ENCODE data around the gene TMEM272. TPM values are rescaled to one million over a fixed set of nuclear protein-coding genes. Genes with fewer than 3 reads are reported as not detected.

The TMEM272 gene
- total RNA-seq, 1 donor from 2014 or later = not detected

DNA sequence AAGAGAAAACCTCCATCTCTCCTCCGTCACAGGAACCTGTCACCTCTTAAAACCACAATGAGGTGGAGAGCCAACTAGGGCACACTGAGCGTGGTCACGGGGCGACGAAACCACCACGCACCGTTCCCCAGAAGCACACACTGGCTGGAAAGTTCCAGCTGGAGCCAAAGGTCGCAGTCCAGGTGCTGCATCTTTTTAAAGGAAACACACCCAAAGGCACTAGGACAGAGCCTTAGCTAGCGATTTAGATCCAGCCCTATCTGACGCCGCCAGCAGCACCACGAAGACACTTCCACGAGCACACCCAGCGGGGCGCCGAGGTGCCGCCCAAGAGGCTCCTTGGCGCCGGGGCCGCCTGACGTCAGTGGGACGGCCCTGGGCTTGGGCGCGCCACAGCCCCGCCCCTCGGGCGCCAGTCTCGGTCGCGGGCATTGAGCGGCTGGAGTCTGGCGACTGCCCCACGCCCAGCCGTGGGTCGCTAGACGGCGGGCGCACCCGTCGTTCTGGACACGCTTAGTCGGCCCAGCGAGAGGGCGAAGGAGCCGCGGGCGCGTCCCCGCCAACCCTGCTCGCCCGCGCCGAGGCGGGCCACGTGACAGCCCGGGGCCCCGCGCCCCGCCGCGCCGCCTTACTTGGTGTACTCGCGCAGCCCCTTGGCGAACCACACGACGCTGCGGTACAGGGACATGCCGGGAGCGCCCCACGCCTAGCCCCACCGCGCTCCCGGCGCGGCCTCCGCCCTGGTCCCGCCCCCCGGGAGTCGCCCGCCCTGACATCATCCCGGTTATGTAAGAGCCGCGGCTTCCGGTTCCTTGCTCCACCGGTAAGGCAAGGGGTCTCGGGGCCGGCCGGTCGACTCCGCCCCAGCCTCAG, 41.3 kb downstream of the TMEM272 start, which contains the start of gene DHRS12:
DHRS12 (minus strand) TSS at position 742 of the 873 bp plus-strand sequence. CDS start 4,504 bp downstream, outside the sequence.
- no peak for DNase-seq (ENCODE audit: low read depth)
- H3K4me3 ChIP-seq (ENCODE audit: low read depth, low read length) = peak within 1 kb of the TSS; percentile 82
- TF ChIP-seq, protein P1, sequence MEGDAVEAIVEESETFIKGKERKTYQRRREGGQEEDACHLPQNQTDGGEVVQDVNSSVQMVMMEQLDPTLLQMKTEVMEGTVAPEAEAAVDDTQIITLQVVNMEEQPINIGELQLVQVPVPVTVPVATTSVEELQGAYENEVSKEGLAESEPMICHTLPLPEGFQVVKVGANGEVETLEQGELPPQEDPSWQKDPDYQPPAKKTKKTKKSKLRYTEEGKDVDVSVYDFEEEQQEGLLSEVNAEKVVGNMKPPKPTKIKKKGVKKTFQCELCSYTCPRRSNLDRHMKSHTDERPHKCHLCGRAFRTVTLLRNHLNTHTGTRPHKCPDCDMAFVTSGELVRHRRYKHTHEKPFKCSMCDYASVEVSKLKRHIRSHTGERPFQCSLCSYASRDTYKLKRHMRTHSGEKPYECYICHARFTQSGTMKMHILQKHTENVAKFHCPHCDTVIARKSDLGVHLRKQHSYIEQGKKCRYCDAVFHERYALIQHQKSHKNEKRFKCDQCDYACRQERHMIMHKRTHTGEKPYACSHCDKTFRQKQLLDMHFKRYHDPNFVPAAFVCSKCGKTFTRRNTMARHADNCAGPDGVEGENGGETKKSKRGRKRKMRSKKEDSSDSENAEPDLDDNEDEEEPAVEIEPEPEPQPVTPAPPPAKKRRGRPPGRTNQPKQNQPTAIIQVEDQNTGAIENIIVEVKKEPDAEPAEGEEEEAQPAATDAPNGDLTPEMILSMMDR (conservative IDR thresholded peaks at IDR 0.05; ENCODE audit: low read depth, low read length) = no peak

DNA sequence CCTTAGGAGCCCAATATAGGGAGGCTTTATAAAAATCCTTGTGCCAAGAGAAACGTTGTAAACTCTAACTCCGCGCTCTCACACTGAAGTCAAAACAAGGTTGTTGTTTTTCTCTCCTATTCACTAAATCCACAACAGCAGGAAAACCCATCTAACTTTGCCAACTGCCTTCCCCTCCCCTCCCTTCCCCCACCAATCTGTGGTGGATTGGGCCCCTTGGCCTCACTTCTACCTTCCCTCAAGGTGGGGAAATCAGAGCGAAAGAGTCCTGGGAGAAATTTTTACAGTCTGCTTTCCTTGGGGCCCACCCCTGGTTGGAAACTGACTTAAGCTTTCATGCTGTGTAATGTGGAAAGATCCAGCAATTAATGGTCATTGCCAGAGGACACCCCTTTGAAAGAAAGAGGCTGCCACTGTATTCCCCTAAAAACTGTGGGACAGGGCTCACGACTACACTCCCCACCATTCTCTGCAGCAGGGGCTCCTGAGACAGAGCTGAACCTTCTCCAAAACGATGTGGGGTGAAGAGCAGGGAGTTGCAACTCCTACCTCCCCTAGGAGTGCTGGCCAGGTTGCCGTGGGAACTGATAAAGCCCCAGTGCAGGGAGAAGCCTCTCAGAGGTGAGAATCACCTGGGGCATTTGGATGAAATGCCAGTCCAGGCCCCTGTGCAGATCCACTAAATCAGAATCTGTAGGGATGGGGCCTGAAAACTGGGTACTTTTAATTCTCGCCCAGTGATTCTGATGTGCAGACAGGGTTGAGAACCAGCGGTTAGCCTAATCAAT, 42.2 kb downstream of the TMEM272 start:
- TF ChIP-seq, protein P1 (conservative IDR thresholded peaks at IDR 0.05; ENCODE audit: low read depth, low read length) = no peak

DNA sequence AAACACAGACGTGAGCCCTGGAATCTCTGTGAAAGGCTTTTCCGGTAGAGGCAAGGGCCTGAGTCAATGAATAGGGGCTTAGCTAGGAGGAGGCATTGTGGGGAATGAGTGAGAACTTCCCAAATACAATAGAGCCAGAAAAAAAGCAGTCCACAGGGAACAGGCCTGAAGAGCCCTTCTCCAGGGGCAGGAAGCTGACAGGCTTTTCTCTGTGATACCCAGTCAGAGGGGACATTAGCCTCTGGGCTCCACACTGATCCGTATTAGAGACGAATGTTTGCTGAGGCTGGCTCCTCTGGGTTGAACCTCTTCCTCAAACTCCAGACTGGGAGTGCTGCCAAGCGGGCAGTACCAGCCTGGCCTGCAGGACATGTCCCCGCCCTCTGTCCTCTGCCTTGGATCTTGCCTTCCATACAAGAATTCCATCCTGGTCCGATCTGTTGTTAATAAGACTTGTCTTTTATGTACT, 43.3 kb downstream of the TMEM272 start:
- no peak overlapping the region for H3K4me3 ChIP-seq (ENCODE audit: low read depth, low read length)
- DNase-seq (ENCODE audit: low read depth) = no peak
- TF ChIP-seq, protein P1 (conservative IDR thresholded peaks at IDR 0.05; ENCODE audit: low read depth, low read length) = no peak

More for the DNA sequence above, 42.2 kb downstream of the TMEM272 start:
- H3K4me3 ChIP-seq (ENCODE audit: low read depth, low read length) = peak overlapping the region; percentile 82
- no peak for DNase-seq (ENCODE audit: low read depth)

DNA sequence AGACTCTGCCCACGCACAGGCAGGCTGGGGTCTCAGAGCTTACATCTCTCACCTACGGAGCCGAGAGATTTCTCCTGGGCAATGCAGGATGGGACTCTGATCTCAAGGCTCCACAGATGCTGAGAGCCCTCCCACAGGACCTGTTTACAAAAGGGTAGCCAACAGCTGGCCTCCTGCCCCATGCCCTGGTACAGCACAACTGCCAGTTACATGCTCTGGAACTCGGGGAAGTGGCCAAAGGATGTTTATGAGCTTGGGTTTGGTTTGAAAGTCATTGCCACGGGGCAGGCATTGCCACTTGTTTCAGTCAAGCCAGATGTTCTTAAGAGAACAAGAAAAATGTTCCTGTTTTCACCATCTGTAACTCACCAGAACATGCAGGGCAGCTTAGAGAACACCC, 44.5 kb downstream of the TMEM272 start:
- no peak for DNase-seq (ENCODE audit: low read depth)
- H3K4me3 ChIP-seq (ENCODE audit: low read depth, low read length) = no peak overlapping the region
- TF ChIP-seq, protein P1 (conservative IDR thresholded peaks at IDR 0.05; ENCODE audit: low read depth, low read length) = no peak

DNA sequence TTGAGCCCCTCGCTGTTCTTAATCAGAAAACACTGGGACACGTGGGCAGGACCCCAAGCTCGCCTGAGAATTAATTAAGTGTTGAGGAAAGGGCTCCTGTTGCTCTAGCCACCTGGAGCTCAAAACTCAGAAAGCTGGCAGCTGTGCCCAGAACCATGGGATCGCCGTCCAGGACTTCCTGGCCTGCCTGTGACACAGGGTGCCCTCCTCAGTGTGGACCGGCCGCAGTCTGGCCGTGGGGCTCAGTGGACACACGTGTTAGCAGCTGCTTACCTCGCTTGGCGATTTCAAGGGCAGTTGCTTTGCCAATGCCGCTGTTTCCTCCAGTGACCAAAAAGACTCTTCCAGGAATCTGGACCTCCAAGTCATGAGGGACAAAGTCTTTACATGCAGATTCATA, 45.7 kb downstream of the TMEM272 start:
- H3K4me3 ChIP-seq (ENCODE audit: low read depth, low read length) = no peak overlapping the region
- no peak for DNase-seq (ENCODE audit: low read depth)
- TF ChIP-seq, protein P1 (conservative IDR thresholded peaks at IDR 0.05; ENCODE audit: low read depth, low read length) = no peak

DNA sequence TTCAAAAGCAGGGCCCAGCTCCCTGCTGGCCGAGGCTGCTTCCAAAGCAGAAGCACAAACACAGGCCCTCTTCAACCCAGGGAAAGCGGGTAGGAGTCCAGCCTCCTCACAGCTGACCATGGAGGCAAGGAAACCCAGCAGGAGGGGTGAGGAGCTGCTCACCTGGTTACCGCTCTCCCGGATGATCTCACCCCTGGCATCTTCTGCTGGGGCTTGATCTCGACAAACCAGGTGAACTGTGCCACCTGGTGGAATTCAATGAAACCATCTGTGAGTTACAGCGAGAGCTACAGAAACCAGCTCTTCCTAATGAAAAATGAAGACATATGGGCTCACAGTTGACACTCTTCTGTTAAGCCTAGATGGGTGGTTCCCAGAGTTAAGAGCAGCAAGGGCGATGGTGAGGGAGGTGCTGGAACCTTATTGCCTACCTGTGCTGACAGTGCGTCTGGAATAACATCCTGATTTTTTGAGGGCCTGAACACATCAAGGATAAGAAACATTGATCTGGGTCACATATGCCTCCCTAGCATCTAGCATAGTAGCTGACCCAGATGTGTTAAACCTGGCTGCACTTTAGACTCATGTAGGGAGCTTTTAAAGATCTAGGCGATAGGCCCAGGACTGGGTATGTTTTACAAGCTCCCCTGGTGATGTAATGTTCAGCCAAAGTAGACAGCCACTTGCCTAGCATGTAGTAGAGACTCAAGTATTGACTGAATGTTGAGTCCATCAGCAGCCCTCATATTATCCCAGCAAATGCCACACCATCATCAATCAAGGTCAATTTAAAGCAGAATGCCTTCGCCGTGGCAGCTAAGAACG, 47.1 kb downstream of the TMEM272 start:
- TF ChIP-seq, protein P1 (conservative IDR thresholded peaks at IDR 0.05; ENCODE audit: low read depth, low read length) = peak; percentile 61
- H3K4me3 ChIP-seq (ENCODE audit: low read depth, low read length) = no peak overlapping the region
- no peak for DNase-seq (ENCODE audit: low read depth)
